Lower leg skin (tissue), 4 donors: ENCODE measurements around the gene BTBD1. TPM values are rescaled to one million over a fixed set of nuclear protein-coding genes. Genes with fewer than 3 reads are reported as not detected.
A peak's percentile ranks its signal among the peaks of the same experiment; 100 is the strongest.

ENCODE experiments used
- DNase-seq, 2 donors: peaks; one replicate each; pipeline ENCODE4 v3.0.0-alpha.2; 2019; ENCODE audit warnings: low spot score in 2 of 2
- H3K4me3 ChIP-seq: fragments of 200-600 bp; sonication (generic); 2 replicates; pipeline ENCODE4 v1.5.1; 2017; ENCODE audit warnings: mild to moderate bottlenecking, low read depth; ENCODE audit not compliant: poor library complexity, severe bottlenecking
- CTCF ChIP-seq, 3 donors: fragments of 450-650 bp; IDR thresholded peaks; one replicate each; pipeline ENCODE4 v1.5.1; 2016; ENCODE audit warnings: antibody characterized with exemption in 3 of 3, mild to moderate bottlenecking in 3 of 3, moderate library complexity in 2 of 3
- POLR2A ChIP-seq, 2 donors: fragments of 450-650 bp; IDR thresholded peaks; one replicate each; pipeline ENCODE4 v1.6.1; 2016 to 2017; ENCODE audit warnings: antibody characterized with exemption in 2 of 2, mild to moderate bottlenecking in 1 of 2, moderate library complexity in 1 of 2
- WGBS, 2 donors: methylation state at CpG; one replicate each; pipeline ENCODE4 v1.1.5; 2018; 5-methylcytosine and 5-hydroxymethylcytosine counted together
- intact Hi-C: fragments of 100-400 bp; cut with DNase I; formaldehyde crosslinking; loops from one replicate; pipeline ENCODE4 v1.15.0; 2023; ENCODE audit warnings: low total_unique reads
- total RNA-seq, 4 donors: library from RNA; depleted of rRNA; stranded (reverse); fragments of >200 nt; gene quantifications; one replicate each; pipeline ENCODE4 v1.1.0, GENCODE V29; 2016

BTBD1 gene
- total RNA-seq, 4 donors from 2014 or later, result 46.2 to 57.5 (median 50.8) TPM

- 3 to 6% methylated on average over 19 of the region's 30 CpGs for WGBS, 2 donors
- no peak for DNase-seq
- intact Hi-C loops, result no loop called here
- no peak for TF ChIP-seq POLR2A (IDR thresholded peaks at IDR 0.05)
- TF ChIP-seq CTCF (IDR thresholded peaks at IDR 0.05), result no peak
- peak overlapping the region; percentile 20 for H3K4me3 ChIP-seq
These were observed 40.8 kb upstream of the BTBD1 start for GRCh38 chr15:83107841-83108181.

GRCh38 chr15:83106994-83107840, 40.2 kb upstream of the BTBD1 start, which contains the start of gene TM6SF1:
TM6SF1 (plus strand) TSS chr15:83107645; CDS start chr15:83107681, 36 bp downstream.
- TF ChIP-seq POLR2A (IDR thresholded peaks at IDR 0.05) (no peak), CTCF (IDR thresholded peaks at IDR 0.05) (no peak)
- peak within 1 kb of the TSS; percentile 20 for H3K4me3 ChIP-seq
- intact Hi-C loops, result no loop called here
- no peak for DNase-seq
- WGBS, 2 donors, result 0 to 3% methylated on average over 25 to 29 of the region's 97 CpGs

GRCh38 chr15:83105440-83105839, 38.4 kb upstream of the BTBD1 start:
- H3K4me3 ChIP-seq, result no peak overlapping the region
- TF ChIP-seq CTCF (IDR thresholded peaks at IDR 0.05) (no peak), POLR2A (IDR thresholded peaks at IDR 0.05) (no peak)
- WGBS, 2 donors, result 67 to 75% methylated on average over 1 of the region's 1 CpG
- DNase-seq, result no peak
- intact Hi-C loops, result no loop called here

- DNase-seq, result no peak
- TF ChIP-seq POLR2A (IDR thresholded peaks at IDR 0.05), result no peak
- no peak for TF ChIP-seq CTCF (IDR thresholded peaks at IDR 0.05)
- intact Hi-C loops, result no loop called here
- WGBS, 2 donors, result 80 to 85% methylated on average over 4 of the region's 4 CpGs
- H3K4me3 ChIP-seq, result no peak overlapping the region
These were observed 37.1 kb upstream of the BTBD1 start for GRCh38 chr15:83104141-83104540.

GRCh38 chr15:83102346-83102745, 35.3 kb upstream of the BTBD1 start:
- WGBS, 2 donors, result 42 to 43% methylated on average over 2 of the region's 2 CpGs
- intact Hi-C loops, result no loop called here
- TF ChIP-seq CTCF (IDR thresholded peaks at IDR 0.05), result no peak
- TF ChIP-seq POLR2A (IDR thresholded peaks at IDR 0.05), result no peak
- no peak for DNase-seq
- H3K4me3 ChIP-seq, result no peak overlapping the region
